Measurements from ENCODE around the gene ATP2C2.

ATP2C2 gene

DNA sequence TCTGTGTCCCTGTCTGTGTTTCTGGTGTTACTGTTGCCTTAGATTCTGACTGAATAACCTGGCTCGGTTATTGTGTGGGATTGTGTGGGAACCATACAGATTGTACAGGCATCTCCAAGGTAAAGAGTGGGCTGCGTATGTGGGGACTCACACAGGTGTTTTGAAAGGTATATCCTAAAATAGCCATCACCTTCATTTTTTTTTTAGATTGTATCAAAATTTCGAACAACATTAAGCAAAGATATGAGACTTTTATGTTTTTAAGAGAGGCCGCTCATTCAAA lies 53.5 kb downstream of the ATP2C2 start:
- no peak for TF ChIP-seq CTCF (IDR thresholded peaks at IDR 0.05)

DNA sequence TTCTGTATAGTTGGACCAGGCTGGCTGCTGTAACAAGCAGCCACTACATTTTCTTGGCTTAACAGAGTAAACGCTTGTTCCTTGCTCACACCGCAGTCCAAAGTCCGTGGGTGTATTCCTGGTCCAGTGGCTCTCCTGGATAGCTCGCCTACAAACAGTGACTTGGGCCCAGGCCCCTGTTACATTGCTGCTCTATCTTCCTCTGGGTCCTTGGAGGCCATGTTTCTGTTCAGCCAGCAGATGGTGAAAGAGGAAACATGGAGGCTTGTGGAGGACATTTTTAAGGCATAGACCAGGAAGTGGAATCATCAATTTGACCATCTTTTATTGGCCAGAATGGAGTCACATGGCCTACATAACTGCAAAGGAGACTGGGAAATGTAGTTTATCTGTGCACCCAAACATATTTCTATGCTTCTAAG lies 55.1 kb downstream of the ATP2C2 start:
- no peak for TF ChIP-seq CTCF (IDR thresholded peaks at IDR 0.05)

- no peak for TF ChIP-seq CTCF (IDR thresholded peaks at IDR 0.05)
Measured at GRCh38 chr16:84425696-84426095, 57.4 kb downstream of the ATP2C2 start.

DNA sequence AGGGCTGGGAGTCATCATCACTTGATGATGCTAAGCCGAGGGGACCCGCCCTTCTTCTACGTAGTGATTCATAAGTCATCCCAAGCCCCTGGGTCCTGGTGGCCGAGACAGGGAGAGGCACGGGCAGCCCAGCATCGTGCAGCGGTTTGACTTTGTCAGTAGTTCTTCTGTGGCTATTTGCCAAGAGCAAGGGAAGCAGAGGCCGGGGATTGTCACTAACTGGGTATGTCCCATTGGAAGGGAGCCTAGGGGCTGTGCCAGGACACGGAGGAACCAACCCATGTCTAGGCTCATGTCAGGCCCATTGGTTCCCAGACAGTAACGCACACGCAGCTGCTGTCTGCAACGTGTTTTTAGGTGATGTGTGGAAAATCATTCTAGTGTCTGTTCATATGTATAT lies 58.5 kb downstream of the ATP2C2 start:
- TF ChIP-seq CTCF (IDR thresholded peaks at IDR 0.05), result no peak

DNA sequence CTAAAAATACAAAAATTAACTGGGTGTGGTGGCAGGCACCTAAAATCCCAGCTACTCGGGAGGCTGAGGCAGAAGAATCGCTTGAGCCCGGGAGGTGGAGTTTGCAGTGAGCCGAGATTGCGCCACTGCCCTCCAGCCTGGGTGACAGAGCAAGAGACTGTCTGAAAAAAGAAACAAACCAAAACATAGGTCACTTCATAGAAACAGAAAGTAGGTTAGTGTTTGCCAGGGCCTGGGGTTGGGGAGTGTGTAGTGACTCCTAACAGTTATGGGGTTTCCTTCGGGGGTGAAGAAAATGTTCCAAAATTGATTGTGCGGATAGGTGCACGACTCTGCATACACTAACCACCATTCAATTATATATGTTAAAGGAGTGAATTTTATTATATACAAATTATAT lies 59.2 kb downstream of the ATP2C2 start:
- TF ChIP-seq CTCF (IDR thresholded peaks at IDR 0.05), result no peak

DNA sequence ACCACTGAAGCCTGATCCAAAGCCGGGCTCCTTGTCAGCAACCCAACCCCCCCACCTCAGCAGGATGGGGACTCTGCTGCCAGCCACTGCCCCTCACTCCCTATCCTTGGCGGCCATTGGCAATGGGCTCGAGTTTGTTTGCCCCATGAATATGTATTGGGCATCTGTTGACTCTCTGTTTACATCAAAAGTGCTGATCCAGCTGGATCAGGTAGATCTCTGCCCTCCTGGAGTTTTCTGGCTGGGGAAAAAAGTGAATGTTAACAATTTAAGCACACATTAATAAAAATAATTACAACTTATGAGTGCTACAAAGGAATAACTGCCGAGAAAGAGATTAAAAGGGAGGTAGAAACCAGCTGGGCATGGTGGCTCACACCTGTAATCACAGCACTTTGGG lies 62.5 kb downstream of the ATP2C2 start:
- no peak for TF ChIP-seq CTCF (IDR thresholded peaks at IDR 0.05)

DNA sequence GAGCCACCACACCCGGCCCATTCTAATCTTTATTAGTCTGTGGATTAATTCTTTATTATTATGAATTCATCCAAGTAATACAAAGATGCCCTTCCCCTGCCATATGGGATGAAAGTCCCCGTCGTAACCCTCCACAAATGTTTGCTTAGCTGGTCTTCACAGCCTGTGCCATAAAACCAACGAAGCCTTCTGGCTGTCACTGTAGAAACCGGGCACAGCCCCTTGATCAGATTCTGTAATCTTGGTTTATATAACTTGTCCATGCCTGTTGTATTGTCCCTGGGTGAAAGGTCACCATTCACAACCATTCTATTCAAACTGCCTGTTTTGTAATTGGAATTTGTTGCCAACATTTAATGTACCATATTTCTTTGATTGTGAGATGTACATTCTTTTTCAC lies 66.5 kb downstream of the ATP2C2 start:
- no peak for TF ChIP-seq CTCF (IDR thresholded peaks at IDR 0.05)

DNA sequence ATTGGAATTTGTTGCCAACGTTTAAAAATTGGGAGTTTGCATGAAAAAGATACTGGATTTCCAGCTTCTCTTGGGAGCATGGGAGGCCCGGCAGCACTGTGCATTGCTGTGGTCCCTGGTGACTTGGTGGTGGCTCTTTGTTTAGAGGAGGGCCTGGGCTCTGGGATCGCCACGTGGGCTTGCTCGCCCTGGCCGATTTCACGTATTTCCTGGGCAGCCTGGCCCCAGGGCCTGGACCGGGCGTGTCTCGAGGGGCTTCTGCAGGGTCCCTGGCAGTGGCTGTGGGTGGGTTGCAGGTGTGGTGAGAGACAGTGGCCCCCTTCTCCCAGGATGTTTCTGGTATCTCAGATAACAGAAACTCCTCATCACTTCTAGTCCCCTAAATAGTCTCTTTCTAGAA lies 67.9 kb downstream of the ATP2C2 start:
- no peak for TF ChIP-seq CTCF (IDR thresholded peaks at IDR 0.05)
